GM21526 (cell line): ENCODE data around the gene MSI2.

Source experiments
- ATAC-seq: cut with Tn5 transposase; IDR thresholded peaks from one replicate; pipeline ENCODE4 v1.9.1; 2021; ENCODE audit warnings: moderate library complexity; ENCODE audit not compliant: unreplicated experiment, low FRiP score

MSI2 gene

DNA sequence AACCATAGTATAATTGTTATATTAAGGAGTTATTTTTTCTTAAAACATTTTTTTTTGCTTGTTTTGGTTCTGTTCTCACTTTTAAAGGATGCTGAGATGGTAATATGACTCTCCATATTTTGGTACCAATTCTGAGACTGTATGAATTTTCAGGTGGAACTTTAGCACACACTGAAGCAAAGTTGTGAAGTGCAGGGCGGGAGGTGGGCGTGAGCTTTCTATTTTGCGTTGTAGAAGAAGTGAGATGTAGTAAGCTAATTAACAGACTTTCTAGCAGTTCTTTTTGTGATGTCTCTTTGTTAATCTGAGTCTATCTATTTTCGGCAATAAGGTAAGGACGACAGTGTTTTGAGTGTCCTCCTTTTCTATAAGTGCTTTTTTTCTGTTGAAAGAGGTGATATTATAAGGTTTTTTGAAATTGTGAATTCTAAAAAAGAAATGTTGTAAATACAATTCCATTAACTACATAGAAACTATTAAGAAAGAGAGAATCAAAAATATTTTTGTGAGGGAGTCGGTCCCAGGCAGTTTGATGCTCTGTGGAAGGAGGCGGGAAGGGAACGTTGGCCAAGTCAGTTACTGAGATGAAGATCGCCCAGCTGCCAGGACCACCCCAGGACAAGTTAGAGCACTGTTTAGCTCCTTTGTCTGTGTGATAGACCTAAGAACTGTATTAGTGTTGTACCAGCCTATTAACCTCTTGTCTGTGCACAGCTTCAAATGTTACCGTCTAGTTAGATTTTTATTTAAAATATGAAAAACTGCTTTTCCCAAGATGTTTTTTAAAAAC, 423.8 kb downstream of the MSI2 start:
- no peak for ATAC-seq

DNA sequence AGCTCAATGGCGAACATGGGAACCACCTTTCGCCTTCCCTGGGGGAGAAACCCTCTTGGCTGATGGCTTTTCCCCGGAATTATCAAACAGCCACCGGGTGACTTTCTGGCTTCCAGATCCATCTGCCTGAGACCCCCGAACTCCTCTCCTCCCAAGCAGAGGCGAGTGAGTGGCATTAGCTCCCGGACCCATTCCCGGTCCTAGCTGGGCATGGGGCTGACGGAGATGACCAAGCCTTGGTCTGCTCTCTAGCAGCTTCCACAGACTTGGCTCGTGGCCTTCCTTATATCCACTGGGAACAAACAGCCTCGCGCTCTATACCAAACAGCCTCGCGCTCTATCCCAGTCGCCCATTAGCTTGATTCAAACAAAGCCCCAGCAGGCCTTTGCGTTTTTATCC, 426.4 kb downstream of the MSI2 start:
- no peak for ATAC-seq

DNA sequence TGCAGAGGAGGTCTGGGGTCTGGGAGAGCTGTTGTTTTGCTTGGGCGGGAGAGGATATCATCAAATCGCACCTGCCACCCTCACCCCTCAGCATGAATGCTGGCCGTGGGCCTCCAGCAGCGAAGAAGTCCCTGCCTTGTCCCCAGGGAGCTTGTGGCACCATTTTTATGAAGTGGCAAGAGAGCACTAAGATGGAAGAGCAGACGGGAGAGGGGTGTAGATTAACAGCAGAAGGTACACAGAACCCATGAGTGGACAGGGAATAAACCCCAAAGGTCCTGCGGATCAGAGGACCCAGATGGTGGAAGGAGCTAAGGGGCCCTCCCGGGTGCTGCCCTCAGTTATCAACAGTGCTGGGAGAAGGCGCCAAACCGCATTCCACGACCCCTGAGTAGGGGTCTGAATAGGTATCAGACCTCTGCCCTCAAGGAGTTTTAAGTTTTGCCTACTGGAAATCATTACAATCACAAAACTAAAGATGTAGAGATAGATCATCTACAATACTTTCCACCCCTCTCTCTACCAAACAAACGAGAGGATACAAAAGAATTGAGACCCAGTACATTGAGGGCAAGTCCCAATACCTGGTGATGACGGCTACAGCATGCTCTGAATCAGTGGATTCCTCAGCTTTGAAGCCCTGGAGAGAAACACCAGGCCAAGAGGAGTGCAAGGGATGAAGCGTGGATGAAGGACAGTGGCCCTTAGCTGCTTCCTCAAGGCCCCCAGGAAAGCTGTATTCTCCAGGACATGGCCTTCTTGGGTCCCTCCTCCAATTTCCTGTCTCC, 428.6 kb downstream of the MSI2 start:
- no peak for ATAC-seq

DNA sequence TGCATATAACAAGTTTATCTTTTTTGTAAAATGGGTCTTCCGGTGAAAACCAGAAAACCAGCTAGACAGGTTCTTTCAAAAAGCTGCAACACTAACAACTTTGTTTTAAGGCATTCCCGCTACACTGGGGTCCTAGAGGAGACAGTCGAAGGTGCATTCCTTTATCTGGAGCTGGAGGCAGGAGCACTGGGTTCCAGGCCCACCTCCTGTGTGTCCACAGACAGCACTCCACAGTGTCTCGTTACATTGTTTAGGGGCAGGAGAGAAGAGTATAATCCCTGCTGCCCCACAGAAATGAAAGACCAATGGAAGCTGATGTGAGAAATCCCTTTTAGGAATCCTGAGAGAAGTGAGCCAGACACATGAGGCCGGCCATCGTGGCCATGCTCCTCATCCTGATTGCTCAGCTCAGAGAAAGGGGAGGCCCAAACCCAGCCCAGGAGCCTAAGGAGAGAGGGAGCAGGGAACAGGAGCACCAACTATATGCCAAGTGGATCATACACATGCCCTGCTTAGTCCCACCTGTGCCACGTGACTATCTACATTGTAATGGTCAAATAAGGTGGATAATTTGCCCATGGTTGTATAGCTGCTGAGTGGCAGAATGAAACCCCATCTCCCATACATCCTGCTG, 429.3 kb downstream of the MSI2 start:
- ATAC-seq, result no peak

DNA sequence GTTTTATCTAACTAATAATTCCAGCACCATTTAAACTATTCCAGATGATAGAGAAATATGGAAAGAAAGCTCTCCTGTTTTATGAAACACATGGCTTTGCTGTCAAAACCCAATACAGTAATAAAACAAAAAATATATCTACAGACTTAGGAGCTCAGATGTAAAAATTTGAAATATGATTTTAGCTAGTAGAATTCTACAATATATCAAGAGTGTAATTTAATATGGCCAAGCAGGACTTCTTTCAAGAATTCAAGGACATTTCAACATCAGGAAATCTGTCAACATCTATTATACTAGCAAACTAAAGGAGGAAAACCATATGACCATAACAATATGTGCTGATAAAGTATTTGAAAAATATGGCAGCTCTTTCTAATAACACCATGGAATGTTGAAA, 431.3 kb downstream of the MSI2 start:
- no peak for ATAC-seq

DNA sequence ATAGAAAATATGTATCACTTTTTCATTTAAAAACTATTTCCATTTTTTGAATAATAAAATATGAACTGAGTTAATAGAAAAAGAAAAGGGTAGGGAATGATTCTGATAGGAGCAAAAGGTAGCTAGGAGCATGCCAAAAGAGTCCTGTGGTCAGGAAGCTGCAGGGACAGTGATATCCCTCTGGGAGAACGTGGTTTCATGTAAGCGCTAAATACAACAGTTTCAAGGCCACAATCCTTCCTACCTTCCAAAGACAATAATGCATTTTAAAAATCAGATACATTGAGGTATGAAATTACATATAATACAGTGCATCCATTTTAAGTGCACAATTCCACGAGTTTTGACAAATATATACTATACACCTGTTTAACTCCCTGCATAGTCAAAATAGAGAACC, 432.9 kb downstream of the MSI2 start:
- ATAC-seq, result no peak

DNA sequence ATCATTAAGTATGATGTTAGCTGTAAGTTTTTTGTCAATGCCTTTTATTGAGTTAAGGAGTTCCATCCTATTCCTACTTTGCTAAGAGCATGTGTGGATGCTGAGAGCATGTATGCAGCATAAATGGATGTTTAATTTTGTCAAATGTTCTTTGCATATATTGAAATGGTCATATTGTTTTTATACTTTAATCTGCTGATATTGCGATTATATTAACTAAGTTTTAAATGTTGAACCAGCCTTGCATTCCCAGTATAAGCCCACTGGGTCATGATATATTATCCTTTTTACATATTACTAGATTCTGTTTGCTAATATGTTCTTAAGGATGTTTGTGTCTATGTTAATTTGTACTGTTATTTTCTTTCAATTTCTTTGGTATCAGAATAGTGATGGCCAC, 435.6 kb downstream of the MSI2 start:
- no peak for ATAC-seq

DNA sequence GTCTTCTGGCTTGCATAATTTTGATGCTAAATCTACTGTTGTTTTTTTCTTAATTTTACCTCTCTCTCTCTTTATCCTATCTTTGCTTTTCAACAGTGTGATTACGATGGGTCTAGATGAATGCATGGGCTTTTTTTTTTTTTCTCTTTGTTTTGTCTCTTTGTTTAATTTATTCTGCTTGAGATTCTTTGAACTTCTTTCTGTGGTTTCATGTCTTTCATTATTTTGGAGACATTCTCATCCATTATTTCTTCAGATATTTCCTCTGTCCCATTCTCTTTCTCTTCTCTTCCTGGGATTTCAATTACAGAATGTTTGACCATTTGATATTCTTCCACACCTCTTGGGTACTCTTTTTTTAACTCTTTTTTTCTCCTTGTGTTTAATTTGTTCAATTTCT, 436.4 kb downstream of the MSI2 start:
- ATAC-seq, result no peak

DNA sequence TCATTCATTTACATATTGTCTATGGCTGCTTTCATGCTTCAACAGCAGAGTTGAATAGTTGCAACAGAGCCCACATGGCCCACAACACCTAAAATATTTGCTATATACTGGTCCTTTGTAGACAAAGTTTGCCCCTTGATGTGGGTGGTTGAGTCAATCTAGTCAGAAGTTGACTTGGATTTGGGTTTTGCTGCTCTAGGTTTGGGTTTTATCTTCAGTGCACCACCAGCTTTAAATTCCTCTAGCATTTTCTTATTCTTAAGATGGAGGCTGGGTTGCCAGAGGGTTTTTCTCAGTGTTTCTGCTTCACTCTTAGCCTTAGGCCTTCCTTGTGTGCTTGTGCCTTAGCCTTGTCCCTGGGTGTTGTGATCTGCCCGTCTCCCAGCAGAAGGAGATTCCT, 437.7 kb downstream of the MSI2 start:
- ATAC-seq, result no peak

DNA sequence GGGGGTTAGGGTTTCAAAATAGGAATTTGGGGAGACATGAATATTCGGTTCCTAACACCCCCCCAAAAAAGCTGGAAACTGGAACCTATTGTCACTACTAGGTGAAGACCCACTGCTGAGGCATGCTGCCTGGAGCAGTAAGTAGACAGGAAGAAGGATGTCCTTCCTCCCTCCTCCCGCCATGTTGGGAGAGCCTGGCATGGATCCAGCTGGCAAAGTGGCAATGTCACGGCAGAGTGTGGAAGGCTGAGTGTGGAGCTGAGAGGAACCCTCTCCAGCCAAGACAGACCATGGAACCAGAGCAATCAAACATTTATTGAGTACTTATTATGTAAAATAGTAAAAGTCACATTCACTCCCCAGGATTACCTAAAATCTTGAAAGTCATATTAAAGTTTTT, 439.7 kb downstream of the MSI2 start:
- no peak for ATAC-seq

DNA sequence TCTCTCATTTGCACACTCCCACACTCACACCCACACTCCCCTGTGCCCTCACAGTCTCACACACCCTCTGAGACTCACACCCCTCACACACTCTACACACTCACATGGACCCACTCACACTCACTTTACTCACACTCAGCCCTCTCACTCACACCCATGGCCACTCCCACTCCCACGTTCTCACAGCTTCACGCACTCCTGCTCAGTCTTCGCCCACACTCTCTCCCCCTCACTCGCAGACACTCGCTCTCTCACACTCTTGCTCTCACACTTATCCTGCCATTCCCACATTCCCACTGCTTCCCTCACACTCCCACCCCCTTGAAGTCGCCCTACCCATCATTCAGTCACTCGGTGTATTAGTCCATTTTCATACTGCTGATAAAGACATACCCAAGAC, 440.9 kb downstream of the MSI2 start:
- ATAC-seq, result no peak

DNA sequence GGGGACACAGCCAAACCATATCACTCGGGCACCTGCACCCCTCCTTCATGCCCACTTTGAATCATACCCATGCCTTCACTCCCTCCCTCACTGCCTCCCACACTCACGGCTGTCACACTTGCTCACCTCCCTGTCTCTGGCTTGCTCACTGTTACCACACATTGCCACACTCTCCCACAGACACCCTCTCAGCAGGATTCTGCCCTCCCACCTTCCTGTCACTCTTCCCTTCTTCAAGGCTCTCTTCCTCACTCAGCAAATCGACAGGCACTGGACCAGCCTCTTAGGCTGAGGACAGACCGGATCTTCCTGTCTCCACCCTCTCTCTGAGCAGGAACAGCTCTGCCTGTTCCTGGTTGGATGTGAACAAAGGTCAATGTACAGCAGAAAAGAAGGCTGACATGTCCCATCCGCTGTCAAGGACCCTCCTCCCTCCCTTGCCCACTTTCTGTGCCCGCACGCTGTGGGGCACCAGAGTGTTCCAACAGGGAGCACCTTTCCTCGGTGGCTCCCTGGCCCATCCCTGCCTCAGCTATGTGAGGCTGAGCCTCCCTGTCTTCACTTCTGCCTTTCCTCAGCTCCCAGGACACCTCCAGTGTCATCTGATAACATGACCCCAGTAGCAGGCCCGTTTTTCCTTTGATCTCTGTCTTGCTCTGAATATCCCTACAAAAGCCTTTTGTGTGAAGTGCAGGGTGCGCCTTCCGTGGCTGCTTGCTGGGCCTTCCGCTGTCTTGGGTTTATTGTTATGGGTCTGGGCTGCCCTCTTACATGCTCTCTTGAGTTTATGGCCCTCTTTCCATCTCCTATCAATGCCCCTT, 441.8 kb downstream of the MSI2 start:
- no peak for ATAC-seq

DNA sequence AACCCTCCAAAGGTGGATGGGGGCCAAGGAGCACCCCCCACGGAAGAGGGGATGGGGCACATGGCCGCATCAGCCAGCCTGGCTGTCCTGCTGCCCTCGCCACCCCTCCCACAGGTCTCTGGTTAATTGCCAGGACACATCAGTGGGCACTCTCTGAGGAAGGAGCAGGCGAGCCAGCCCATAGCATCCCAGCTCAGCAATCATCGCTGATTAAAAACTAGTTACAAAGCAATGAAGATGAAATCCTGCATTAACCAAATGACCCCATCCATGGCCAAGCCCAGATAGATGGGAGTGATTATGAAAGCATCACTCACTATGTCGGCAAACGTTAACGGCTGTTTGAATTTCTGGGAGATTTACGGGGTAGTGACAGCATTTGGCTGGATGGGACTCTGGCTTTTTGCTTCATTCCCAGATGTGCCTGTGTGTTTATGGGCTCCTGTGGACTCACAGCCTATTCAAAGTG, 443.5 kb downstream of the MSI2 start:
- no peak for ATAC-seq

DNA sequence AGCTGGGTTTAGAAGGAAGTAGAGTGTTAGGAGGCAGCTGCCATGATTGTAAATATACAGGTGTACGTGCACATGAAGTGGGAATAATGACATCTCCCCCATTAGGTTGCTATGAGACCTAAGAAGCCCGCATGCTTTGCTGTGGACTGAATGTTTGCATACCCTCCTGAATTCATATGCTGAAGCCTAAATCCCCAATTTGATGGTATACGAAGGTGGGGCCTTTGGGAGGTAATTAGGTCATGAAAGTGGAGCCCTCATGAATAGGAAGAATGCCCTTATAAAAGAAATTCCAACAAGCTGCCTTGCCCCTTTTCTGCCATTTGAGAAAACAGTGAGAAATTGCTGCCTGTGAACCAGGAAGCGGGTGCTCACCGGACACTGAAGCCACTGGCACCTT, 444.8 kb downstream of the MSI2 start:
- ATAC-seq, result no peak

DNA sequence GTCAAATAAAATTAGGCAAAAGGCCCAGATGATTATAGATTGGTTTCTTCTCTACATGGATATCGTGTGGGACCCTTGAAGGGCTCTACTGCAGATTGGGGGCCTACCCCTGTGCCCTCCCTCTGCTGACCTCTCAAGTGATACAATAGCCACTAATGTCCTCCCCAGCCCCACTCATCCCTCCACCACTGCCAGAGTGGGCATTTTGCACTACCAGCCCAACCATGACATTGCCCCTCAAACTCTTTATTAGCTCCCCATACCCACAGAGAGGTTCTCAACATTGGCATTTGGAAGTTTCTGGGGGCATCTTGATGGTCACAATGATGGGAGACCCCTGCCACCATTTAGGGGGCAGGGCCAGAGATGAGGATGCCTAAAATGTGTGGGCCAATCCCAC, 446.9 kb downstream of the MSI2 start:
- no peak for ATAC-seq

DNA sequence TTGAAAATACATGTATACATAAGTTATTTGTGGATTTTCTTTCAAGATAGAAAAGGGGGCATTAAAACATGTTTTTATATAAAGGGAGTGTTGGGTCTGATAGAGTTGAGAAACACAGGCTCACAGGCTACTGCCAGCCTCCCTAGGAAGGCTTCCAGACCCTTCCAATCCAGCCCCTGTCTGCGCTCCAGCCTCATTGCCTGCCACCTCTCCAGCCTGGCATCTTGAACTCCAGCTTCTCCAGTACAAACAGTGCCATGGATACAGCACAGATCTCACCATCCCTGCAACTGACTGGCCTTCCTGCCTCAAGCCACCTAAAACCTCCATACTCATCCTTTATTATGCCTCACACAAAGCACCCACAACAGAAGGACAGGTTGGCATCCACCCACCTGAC, 448.1 kb downstream of the MSI2 start:
- ATAC-seq, result no peak

DNA sequence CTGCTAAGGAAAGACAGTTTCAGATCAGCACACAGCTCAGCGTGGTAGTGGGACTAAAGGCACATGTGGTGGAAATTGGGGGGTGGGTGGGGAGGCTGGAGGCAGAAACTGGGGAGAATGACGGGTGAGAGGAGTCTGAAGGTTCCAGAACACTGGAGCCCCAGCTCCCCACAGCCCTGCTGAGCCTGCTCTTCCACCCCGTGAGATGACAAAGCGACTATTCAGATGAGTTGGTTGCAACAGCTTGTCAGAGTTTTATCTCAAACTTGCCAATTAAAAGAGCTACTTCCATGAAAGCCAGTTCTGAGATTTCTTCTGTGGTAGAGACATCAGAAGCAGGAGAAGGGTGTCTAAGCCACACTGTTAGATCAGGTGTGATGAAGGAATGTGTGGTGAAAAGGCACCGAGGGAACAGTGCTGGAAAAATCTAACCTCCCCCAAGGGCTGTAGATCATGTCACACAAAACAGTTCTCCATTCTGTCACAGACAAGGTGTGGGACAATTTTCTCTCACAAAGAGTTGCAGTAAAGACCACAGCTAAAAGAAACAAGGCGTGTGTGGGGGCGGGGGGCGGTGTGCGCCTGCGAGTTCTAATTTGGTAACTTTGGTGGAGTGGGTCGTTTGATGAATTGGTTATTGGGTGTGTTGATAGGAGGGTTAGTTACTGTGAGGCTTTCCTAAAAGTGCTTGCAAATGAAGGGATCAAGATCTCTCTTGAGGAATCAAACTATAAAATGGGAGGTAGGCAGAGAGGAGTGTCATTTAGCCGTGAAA, 449.8 kb downstream of the MSI2 start:
- ATAC-seq, result no peak

DNA sequence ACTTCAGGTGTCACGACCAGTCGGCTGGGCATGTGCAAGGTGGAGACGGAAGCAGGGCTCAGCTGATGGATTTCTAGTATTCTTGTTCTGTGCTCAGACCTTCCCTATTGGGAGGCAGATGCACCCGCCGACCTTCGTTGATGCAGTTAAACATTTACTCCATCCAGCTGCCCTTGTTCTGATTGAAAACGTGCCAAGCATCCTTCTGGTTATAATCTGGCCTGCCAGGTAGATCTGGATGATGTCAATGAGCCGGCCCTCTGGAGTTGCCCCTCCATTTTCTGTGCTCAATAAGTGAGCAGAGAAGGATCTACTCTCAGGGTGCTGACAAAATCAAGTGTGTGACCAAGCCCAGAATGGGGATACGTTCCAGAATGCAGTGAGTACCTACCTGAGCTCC, 450.4 kb downstream of the MSI2 start:
- no peak for ATAC-seq

DNA sequence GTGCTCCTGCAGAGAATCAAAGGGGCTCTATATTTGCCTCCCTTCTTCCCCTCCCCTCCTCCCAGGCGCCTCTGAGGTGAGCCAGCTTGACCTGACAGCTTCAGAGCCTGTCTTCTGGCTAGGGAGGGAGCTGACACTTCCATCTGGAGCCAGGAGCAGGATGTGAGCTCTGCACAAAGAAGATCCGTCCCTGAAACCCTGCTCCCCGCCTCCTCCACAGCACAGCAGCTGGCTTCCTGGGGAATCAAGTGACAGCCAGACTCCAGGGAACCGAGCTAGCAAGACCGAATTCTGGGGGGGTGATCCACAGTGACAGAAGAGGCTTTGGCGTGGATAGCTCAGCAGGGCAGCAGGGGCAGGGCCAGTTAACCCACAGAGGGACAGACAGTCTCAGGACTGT, 451.6 kb downstream of the MSI2 start:
- no peak for ATAC-seq

DNA sequence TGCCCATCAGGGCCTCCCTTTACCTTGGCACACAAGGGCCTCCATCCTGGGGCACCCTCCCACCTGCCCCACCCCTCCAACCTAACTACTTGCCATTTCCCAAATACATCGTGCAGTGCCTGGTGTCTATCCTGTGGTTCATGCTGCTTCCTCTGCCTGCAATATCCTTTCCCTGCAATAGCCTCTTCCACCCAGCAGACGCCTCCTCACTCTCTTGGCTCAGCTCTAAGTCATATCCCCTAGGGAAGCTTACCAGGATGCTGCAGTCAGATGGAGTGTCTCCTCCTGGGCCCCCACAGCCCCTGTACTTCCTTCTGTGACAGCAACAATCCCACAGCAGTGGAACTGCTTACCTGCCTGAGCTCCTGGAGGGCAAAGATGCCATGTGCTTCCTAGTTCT, 452.1 kb downstream of the MSI2 start:
- no peak for ATAC-seq
